Measurements from ENCODE around the gene CDK17.

DNA sequence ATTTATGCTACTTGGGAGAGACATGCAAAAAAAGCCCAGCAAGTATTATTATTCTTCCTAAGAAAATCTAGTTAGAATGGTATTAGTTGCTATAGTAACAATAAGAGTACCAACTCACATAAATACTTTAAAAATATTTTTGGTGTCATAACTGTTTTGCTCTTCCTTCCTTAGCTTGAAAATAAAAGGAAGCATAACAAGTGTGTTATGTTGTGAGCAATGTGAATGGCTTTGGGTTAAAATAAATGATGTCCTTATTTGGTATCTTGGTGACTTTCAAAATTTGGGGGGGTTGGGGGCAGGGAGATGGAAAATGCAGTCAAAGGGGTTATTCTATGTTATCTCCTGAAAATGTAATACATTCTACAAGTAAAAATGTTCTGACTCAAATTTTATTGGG, 115.1 kb downstream of the CDK17 start:
- no peak for TF ChIP-seq POLR2A (IDR thresholded peaks at IDR 0.05)
- TF ChIP-seq CTCF (IDR thresholded peaks at IDR 0.05) = no peak

Data from thyroid gland (tissue), 4 donors.